ENCODE data around the gene PPBP.

PPBP gene, protein sequence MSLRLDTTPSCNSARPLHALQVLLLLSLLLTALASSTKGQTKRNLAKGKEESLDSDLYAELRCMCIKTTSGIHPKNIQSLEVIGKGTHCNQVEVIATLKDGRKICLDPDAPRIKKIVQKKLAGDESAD

DNA sequence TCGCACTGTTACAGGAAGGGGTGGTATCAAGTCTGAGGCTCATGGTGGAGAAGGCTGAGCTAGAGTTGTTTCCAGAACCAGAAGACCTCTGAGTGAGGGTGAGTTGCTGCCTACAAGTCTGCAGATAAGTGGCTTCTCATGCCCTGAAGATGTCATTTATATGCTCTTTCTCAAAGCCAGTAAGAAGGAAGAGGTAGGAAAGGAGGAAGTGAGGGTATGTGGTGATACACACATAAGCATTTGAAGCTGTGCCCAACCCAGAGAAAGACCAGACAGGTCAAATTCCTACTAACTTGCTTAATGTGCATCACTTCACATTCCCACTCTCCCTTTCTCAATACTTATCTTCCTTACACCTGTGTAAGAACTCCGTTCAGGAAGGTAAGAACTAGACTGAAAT is at the start of gene PPBP:
Gene PPBP, minus strand, starts transcription at position 130 of the 400 bp plus-strand sequence. Its CDS starts 87 bp downstream, at position 43.
- no peak for DNase-seq

DNA sequence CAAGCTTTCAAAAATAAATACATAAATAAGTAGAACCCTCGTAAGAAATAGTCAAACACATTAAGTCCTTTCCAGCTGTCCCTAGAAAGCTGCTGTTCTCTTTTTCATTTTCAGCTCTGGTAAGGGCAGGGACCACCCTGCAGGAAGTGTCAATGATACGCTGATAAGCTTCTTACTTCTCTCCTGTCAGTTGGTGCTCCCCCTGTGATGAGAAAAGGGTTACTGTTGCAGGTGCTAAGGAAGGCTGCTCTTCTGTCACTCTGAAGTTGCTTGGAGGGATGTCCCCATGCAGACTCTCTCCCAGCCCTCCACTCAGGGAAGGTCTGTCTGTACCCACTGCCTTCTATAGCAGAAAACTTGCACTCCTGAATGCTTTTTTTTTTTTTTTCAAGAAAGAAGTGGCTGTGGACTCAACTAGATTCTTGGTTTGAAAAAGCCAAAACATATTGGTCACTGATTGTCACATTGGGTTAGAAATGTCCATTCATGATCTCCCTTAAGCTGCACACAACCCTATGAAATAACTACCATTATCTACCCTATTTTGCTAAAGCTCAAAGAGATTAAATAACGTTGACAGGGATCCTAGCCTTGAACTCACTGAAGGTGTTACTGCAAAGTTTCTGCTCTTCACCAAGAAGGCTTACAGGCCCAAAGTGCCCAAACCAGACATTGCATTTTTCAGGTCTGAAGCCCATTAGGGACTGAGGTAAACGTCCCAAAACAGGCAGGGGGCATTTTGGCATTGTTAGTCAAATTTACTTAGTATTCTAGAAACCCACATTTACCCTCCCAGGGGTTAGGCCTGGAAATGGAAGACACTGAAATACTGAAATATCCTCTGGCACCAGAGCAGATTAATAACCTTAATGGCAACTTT is 49.3 kb upstream of the PPBP start:
- DNase-seq, result no peak

DNA sequence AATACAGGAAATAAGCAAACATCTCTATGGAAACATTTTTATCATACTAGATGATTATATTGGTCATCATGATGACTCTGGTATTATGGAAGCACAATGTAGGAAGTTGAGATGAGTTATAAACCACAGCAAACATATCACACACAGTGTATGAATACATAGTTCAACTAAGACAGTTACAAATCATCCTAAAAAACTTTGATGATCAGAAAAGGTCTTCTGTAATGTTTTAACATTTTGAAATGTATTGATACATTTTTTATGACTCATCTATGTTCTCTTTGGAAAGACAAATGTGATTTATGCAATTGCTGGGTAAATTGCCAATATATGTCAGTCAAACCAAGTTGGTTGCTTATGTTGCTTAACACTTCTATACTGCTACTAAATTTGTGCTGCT is 45.7 kb upstream of the PPBP start:
- DNase-seq, result no peak

DNA sequence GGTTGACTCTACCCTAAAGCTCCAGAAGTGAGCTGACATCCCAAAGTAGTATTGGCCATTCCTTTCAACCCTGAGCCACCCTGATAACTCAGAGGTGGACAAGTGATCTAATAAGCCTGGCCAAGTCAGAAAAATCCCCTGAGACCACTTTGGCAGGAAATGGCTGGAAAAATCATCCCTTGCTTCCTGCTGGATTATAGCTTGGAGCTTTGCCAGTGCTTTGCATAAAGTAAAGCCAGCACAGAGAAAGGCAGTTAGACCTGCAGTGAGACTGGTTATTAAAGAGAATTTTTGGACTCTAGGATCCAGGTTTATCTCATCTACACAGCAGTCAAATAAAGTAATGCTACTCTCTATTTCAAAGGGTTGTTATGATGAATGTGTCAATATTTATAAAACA is 44.1 kb upstream of the PPBP start:
- no peak for DNase-seq

DNA sequence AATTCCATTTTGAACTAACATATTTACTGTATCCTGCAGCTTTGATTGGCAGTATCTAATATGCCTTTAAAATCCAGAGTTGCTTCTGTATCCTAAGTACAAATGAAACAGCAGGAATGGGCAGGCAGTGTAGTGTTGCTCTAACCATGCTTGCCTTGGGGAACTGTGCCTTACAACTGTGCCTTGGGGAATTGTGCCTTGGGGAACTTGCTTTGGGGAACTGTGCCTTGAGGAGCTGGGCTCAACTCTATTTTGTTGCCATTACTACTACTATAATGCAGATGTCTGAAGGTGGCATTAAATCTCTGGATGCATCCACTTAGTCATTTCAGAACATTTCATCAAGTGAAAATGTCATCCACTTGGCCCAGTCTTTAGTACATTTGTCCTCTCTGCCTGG is 43.6 kb upstream of the PPBP start:
- no peak for DNase-seq

DNA sequence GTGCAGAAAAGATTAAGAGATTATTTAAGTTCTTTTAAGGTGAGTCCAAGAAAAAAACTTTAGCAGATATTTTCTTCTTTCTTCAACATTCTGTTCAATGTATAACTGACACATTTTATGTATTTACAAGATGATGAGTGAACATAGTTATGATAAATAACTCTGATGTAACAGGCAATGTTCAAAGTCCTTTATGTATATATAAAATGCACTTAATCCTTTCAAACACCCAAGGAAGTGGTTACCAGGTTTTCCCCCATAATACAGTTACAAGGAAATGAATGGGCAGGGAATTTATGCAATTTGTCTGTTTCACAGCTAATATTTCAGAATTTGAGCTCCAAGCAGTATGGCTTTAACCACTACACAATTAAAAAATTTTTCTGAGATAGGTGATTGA is 42.3 kb upstream of the PPBP start:
- DNase-seq, result no peak

DNA sequence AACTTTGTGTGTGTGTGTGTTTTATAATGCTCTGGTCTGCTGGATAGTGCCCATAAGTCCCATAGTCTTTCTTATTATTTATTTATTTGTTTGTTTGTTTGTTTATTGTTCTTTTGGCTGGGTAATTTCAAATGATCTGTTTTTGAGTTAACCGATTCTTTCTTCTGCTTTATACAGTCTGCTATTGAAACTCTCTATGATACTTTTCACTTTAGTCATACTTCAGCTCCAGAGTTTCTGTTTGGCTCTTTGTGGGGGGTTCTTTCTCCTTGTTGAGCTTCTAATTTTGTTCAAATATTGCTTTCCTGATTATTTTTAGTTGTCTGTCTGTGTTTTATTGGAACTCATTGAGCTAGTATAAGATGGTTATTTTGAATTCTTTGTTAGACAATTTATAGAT is 40.5 kb upstream of the PPBP start:
- no peak for DNase-seq

DNA sequence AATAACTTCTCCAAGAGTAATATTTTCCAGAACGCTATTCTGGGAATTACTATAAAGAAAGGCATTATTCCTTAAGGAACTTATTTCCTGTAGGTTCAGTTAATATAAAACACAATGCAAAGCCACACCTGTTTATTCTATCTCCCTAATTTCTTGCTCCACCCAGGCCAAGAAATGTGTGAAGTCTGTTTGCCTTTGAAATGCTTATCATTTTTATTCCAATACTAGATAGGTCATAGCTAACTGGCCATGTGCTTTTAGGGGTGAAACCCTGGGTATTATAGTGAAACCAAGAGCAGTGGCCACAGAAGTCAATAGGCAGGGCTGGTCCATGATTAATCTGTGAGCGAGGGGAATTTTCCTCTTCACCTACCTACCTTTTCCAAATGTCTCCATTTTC is 35.7 kb upstream of the PPBP start:
- no peak for DNase-seq

DNA sequence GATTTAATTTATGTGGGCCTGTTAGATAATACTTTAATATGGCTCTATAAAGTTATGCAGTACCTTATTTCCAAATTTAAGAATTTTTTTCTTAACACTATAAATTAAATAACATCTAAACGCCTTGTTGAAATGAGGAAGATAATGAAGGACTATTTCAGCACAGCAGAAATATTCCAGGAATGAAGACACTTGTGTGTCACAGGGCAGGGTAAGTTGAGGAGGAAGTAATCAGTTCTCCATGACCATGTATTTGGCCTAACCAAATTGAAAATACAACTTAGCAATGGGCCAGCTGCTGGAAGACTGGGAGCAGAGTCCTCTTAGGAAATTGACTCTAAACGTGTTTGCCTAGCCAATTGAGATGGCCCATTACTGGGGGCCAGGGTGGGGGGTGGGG is 33.6 kb upstream of the PPBP start:
- DNase-seq, result no peak

DNA sequence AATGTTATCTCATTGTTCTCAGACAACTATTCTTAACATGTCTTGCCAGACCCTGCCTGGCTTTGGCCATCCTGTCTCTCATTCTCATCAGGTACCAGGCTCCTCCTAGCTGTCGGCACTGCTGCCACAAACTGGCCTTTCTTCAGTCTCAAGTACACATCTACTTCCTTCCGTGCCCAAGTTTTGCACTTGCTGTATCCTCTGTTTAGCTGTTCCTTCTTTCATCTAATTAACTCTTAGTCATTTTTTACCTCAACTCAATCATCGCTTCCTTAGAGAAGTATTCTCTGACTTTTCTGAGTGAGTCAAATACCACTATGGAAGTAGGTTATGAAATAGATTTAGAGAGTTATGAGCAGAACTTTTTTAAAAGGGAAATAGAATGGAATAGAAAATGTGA is 30.8 kb upstream of the PPBP start:
- no peak for DNase-seq

DNA sequence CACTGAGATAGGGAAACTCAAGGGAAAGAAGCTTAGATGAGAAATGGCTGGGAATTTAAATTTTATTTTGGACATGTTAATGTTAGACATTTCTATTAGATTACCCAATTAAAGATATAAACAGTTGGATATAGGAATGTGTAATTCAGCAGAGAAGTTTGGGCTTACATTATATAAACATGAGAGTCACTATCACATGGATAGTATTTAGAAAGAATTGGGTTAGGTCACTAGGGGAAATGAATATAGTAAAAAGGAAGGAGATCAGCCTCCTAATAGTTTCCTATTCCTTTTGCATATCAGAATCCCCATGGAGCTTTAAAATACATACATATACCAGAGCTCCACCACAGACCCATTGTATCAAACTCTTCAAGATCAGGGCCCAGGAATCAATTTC is 30.1 kb upstream of the PPBP start:
- no peak for DNase-seq

DNA sequence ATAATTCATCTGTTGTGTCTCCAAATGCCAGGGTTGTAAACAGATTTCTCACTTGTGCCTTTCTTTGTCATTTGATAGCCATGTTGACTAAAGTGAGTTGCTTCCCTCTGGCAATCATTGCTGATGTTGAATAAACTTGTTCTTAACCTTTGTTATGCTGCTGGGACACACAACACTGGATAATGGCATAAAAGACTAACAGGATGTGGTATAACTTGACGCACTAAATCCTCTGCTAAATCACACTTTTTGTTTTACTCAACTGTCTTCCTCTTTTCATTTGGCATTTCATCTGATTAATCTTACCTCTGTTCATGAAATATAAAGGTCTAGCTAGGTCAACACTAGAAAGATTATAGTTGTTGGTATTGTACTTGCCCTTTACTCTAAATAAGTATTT is 28.1 kb upstream of the PPBP start:
- DNase-seq, result no peak

DNA sequence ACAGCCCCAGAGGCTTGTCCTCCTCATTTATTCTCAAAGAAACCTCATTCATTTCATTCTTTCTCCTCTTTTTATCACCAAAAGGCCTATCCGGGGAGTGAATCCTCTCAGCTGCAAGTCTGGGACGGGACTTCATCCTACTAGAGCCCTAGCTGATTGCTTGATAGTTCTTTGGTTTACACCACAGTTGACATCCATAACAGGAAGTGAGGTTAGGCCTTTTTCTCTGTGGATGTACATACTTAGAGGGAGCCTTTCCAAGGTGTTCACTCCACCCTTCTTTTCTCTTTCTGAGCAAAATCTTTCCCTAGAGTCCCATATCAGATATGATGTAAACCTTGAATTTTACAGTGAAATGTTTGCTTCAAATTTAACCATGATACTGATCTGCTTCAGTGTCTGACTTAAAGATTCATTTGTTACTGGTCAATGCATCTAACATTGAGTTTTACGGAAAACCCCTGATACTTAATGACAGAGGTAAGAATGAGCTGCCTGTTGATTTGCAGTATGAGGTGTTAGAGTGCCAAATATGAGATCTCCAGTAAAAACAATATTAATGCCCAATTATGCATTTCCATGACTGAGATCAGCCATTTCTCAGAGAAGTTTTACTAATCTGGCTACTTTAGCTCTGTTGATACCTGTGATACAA is 27.3 kb upstream of the PPBP start:
- no peak for DNase-seq

DNA sequence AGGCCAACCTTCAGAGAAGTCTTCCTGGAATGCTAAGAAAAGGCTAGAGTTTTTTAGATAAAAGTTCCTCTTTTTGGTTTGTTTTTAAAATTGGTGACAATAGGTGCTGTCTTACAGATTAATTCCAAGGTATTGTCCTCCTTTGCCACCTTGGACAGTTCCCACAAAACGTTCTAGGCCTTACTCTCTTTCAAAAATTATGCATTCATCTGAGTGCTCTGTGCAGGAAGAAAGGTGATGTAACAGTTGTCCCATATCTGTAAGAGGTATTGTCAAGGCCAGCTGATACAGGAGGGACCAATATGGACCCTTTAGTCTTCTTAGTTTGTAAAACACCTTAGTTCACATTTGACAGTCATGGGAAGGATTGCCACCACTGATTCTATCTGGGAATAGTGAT is 26.3 kb upstream of the PPBP start:
- DNase-seq, result no peak

DNA sequence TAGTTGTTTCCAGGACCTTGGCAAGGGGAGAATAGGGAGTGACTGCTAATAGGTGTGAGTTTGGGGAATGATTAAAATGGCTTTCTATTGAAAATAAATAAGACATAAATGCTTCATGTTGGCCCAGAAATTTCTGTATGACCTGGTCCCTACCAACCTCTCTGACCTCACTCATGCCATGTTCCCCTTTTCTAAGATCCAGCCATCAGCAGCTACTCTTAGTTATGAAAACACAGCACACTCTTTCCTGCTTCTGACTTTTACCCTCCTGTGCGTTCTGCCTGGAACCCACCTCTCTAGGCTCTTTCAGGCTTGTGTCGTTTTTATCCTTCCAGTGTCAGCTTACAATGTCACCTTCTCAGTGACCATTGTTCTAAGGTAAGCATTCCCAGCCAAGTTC is 25.3 kb upstream of the PPBP start:
- DNase-seq, result no peak

DNA sequence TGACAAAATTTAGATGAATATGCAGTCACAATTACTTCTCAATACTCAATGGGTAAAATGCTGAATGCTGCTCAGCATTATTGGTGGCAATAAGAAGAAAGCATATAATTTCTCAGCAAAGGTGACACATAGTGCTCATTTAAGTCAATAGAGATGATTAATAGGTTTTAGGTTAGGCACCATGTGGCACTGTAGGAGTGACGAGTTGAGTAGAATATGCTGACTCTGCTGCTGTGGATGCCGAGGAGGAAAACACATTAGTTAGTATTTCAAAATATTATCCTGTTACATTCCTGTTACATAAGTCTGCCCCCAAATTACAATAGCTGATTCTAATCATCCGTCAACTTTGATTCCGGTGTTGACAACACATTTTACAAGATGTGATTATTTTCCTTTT is 24.1 kb upstream of the PPBP start:
- no peak for DNase-seq

DNA sequence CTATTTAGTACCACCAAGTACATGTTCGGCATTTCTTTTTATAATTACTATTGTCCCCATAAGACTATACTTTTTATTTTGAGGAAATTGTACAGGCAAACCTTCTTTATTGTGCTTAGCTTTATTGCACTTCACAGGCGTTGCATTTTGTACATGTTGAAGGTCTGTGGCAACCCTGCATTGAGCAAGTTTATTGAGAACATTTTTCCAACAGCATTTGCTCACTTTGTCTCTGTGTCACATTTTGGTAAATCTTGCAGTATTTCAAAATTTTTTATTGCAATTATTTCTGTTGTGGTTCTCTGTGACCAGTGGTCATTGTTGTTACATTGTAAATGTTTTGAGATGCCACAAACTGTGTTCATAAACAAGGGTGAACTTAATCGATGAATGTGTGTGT is 21.3 kb upstream of the PPBP start:
- no peak for DNase-seq

DNA sequence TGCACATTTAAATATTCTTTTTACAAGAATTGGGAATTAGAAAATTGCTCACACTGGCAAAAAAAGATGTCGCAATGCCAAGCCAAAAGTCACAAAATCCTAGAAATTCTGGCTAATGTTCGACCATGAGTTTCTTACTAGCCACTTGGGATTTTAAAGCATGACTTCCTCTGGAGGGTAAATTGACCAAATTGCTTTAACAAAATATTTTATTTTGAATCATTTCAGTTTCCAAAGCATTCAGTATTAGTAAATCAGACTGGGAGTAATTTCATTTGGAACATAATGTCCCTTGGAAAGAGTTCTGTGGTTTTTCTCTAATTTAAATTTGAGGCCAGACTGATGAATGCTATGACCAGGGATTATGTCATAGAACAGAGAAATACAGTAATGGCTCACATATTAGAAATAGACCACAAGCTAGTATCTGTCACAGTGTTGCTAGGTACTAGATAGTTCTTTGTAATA is 18.1 kb upstream of the PPBP start:
- no peak for DNase-seq

DNA sequence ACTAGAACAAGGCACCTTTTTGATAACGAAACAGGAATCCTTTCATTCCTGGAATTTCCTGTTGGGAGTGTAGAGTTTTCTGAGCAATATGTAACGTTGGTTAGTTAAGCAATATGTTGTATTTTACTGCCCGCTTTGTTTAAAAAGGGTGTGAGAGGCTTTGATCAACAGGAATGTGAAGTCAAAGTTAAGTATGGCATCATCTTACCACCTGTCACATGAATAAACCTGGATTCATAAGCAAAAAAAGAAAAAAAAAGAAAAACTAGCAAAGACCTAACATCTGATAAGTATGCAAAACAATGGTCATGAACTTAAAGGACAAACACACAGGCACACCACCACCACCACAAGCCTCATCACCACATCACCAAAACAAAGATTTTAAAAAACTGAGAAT is 17.5 kb upstream of the PPBP start:
- DNase-seq, result no peak

DNA sequence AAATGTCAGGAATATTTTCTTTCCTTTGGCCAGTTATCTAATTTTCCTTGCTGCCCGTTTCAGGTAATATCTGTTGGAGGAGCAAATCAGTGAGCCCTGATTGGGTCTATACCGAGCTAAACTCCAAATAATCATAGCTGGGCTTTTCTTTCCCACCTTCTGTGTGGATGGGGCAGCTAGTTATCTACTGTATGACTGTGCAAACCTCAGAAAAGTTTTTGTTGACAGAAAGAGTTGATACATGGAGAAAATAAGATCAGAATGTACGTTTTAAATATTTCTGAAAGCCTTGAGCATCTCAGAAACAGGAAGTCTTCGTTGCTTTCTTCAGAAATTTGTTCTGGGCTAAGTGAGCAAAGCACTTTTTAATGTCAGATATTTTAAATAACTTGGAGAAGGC is 16.7 kb upstream of the PPBP start:
- DNase-seq, result no peak

DNA sequence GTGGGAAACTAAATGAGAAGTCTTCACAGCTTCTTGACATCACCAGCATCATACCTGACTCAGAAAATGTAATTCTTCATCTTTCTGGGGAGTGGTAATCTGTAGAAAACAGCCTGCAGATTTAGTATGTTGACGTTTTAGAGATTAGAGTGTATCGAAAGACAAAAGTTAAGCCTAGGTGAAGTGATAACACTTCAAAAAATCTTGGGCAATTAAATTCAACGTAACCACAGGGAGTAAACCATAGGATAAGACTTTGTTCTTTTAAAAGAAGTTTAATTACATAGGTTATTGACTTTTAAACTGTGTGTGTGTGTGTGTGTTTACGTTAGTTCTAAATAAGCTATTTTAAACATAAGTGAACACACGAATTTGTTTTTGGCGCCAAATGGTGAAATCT is 12.3 kb upstream of the PPBP start:
- DNase-seq, result no peak

DNA sequence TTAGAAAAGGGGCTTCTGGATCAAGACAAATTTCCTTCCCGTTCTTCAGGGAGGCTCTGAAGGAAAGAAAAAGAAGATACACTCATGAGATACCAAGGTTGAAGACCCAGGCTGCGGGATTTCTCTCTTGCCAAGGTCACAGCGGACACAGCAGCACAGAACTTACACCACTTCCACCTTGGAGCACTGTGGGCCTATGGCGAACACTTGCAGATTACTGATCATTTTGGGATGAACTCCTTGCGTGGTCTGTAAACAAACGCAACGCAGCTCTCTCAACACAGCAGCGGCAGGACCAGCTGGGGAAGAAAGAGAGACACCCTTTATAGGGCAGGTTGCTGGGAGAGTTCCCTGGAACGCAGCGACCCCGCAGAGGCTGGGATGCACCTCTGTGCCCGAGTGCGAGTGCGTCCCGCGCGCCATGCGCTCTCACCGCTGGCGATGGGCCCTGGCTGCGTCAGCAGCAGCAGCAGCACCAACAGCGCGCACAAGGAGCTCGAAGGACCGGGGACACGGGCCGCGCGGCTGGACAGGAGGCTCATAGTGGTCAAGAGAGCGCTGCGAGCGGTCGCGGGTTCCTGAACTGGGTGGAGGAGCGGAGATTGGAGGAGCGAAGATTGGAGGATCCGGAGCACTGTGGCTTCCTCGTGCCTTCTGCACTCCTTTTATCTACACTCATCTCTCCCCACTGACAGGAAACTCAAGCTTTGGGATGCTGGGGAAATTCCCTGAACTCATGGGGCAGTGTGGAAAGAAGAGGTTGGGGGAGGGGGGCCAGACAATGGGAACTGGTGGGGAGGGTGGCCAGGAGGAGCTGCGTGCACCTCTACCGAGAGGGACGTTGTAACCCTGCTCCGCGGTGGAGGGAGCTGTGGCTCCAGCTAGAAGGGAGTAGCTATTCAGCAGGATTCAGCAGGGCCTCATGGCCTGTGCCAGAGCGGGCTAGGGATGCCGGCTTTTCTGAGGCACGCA is 10.3 kb upstream of the PPBP start, which contains the start of gene CXCL5:
Gene CXCL5, minus strand, starts transcription at position 638 of the 972 bp plus-strand sequence. Its CDS starts 96 bp downstream, at position 542.
- DNase-seq, result no peak

DNA sequence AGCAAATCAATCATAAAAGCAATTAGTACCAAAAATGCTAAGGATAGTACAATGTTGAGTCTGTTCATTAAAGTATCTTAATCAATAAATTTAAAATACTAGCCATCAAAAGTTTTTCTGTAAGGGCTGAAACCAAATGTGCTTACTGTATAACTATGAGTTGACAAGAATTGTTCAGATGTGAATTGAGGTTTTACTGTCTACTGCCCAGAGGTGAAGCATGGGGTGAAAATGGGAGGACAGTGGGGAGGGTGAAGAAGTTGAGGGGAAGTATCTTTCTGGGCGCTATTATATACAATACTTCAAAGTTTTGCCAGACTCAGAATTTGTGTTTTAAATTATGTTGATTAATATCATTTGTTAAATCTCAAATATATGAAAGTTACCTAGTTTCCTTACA is 4.1 kb upstream of the PPBP start:
- no peak for DNase-seq

Data from activated gamma-delta T cell treated with Interleukin-2 at 50 U/mL for 16 hours (primary cell).